Right lobe of liver (tissue), 6 donors: ENCODE data around the gene DAP. TPM values are rescaled to one million over a fixed set of nuclear protein-coding genes. Genes with fewer than 3 reads are reported as not detected.

Experiments used
- ATAC-seq, 4 donors: fragments of 200-7000 bp; cut with Tn5 transposase; one replicate each; pipeline ENCODE4 v1.9.1; 2020; ENCODE audit warnings: mild to moderate bottlenecking in 4 of 4, moderate library complexity in 4 of 4
- DNase-seq, 3 donors: peaks; one replicate each; pipeline ENCODE4 v3.0.0-alpha.2; 2020
- H3K27ac ChIP-seq, 3 donors: fragments of 200-600 bp; one replicate each; pipeline ENCODE4 v1.8.0; 2022
- H3K27me3 ChIP-seq, 2 donors: fragments of 200-600 bp; one replicate each; pipeline ENCODE4 v1.8.0; 2022
- H3K36me3 ChIP-seq, 4 donors: fragments of 200-600 bp; sonication (generic) in 1 of 4; one replicate each; pipeline versions ENCODE4 v1.5.1 to v1.8.0; 2017 to 2022; ENCODE audit warnings: control low read depth in 1 of 4
- H3K4me1 ChIP-seq, 4 donors: fragments of 200-600 bp; sonication (generic) in 1 of 4; one replicate each; pipeline versions ENCODE4 v1.5.1 to v1.8.0; 2017 to 2022; ENCODE audit warnings: control low read depth in 1 of 4
- H3K4me3 ChIP-seq, 3 donors: fragments of 200-600 bp; one replicate each; pipeline ENCODE4 v1.8.0; 2022
- H3K9me3 ChIP-seq, 4 donors: fragments of 200-600 bp; sonication (generic) in 1 of 4; one replicate each; pipeline versions ENCODE4 v1.5.1 to v1.8.0; 2017 to 2022; ENCODE audit warnings: control low read depth in 1 of 4
- CTCF ChIP-seq, 4 donors: fragments of 200-600 bp in 3 of 4; fragments of 450-650 bp in 1 of 4; IDR thresholded peaks; one replicate each; pipeline versions ENCODE4 v1.5.1 to v1.8.0; 2016 to 2022; ENCODE audit warnings: antibody characterized with exemption in 4 of 4, mild to moderate bottlenecking in 2 of 4
- POLR2A ChIP-seq: fragments of 450-650 bp; IDR thresholded peaks from one replicate; pipeline ENCODE4 v1.6.1; 2017; ENCODE audit warnings: antibody characterized with exemption, mild to moderate bottlenecking
- WGBS: methylation state at CpG from one replicate; pipeline ENCODE4 v1.1.6; 2018; ENCODE audit warnings: low coverage, low lambda C conversion rate; ENCODE audit not compliant: insufficient coverage; ENCODE audit errors: missing lambda C conversion rate; 5-methylcytosine and 5-hydroxymethylcytosine counted together
- intact Hi-C, 2 donors: fragments of 100-400 bp; cut with DNase I; formaldehyde crosslinking; loops; one replicate each; pipeline versions ENCODE4 v1.11.2 to v1.14.1; 2022
- total RNA-seq, 6 experiments: library from RNA; depleted of rRNA in 2 of 6; stranded (reverse); fragments of >200 nt in 2 of 6; fragmentation: NEBNext Ultra II Directional in 3 of 6; extraction: Animal tissue kit (Norgen Biotek cat#: 25700) in 3 of 6; gene quantifications; one replicate each; pipeline versions ENCODE4 v1.1.0 to v1.2.4, GENCODE V29; 2016 to 2023
- donor health status: DM: no; HTN: yes; CAD: no.
- donor health status: DM: no; HTN: no; CAD: no.
- donor health status: DM: no; HTN: no; CAD: no.
- donor health status: DM: no; HTN: yes; CAD: no.
- donor health status: DM: no; HTN: yes; CAD: no.

DAP gene
- total RNA-seq, 6 experiments from 2014 or later, result 97.0 to 126 (median 104) TPM

DNA sequence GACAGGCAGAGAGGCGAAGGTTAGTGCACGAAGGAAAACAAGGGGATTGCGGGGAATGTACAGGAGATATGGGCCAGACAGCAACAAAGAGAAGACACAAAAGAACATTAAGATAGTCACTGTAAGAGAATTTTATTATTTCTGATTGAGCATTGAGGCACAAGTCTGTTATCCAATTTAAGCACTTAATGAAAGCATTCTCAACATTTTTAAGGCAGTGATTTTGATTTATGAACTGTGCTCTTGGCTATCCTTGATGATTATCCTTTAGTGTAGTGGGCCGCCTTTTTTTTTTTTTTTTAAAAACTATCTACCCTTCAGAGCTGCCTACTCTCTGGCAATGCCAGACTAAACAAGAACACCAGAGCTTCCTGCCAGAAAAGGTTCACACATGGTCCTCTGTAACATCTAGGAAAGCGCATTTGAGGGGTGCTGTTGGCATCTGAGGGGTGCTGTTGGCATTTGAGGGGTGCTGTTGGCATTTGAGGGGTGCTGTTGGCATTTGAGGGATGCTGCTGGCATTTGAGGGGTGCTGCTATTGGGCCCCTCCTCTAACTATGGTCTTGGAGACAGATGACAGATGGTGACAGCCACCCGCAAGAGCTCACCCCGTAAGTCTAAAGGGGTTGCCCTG, 3.0 kb downstream of the DAP start:
- peaks cover 0 to 4% (median 0%) of the 10 kb centered on the region in 4 donors for H3K36me3 ChIP-seq
- intact Hi-C loops, result no loop called here
- TF ChIP-seq CTCF (IDR thresholded peaks at IDR 0.05), result no peak
- TF ChIP-seq POLR2A, result no peak
- DNase-seq, result no peak
- no peak overlapping the region for H3K4me3 ChIP-seq
- peak overlapping the region in 1 of 3 donors; percentile 100 for H3K27ac ChIP-seq
- WGBS, result 87% methylated on average over 5 of the region's 7 CpGs
- H3K9me3 ChIP-seq, result no peaks in the 10 kb centered on the region
- no peaks in the 10 kb centered on the region for H3K27me3 ChIP-seq
- peaks cover 0 to 40% (median 14%) of the 10 kb centered on the region in 4 donors for H3K4me1 ChIP-seq
- ATAC-seq, result no peak

GRCh38 chr5:10757043-10757442, 4.0 kb downstream of the DAP start:
- DNase-seq (peak in 1 of 3 donors; percentile 77), ATAC-seq (peak; percentile 21 to 47 (median 34))
- no peak overlapping the region for H3K4me3 ChIP-seq
- no peaks in the 10 kb centered on the region for H3K9me3 ChIP-seq
- intact Hi-C loops, result no loop called here
- 42% methylated on average over 8 of the region's 9 CpGs for WGBS
- peak overlapping the region in 2 of 3 donors; percentile 49 to 52 for H3K27ac ChIP-seq
- H3K36me3 ChIP-seq, result peaks cover 0 to 6% (median 2%) of the 10 kb centered on the region in 4 donors
- no peaks in the 10 kb centered on the region for H3K27me3 ChIP-seq
- H3K4me1 ChIP-seq, result peaks cover 0 to 34% (median 14%) of the 10 kb centered on the region in 4 donors
- TF ChIP-seq CTCF (IDR thresholded peaks at IDR 0.05) (no peak), POLR2A (no peak)

- DNase-seq (no peak), ATAC-seq (no peak)
- Histone ChIP-seq H3K9me3 (no peaks in the 10 kb centered on the region), H3K4me1 (peaks cover 0 to 34% (median 14%) of the 10 kb centered on the region in 4 donors), H3K36me3 (peaks cover 0 to 6% (median 2%) of the 10 kb centered on the region in 4 donors), H3K27ac (peak overlapping the region in 1 of 3 donors; percentile 52), H3K4me3 (no peak overlapping the region), H3K27me3 (no peaks in the 10 kb centered on the region)
- intact Hi-C loops, result no loop called here
- TF ChIP-seq CTCF (IDR thresholded peaks at IDR 0.05), result no peak
- no peak for TF ChIP-seq POLR2A
- WGBS, result 77% methylated on average over 2 of the region's 2 CpGs
Observed at GRCh38 chr5:10756549-10756948, 4.5 kb downstream of the DAP start.

DNA sequence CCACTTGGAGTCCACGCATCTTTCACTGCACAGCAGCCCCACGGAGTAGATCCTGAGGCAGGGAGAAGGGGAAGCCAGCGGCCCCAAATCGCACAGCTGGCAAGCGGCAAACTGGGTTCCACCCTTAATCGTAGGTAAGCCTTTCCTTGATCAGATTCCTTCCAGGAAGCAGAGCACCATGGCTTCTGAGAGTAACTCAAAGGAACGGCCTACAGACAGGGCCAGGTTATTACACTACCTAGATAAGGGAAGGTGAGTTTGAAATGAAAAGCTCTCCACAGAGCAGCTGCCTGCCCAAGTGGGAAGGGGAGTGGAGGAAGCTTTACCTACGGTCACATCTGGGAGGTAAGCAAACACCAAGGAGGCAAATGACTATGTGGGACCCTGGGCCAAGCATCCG, 7.9 kb downstream of the DAP start:
- peaks cover 0 to 37% (median 11%) of the 10 kb centered on the region in 4 donors for H3K4me1 ChIP-seq
- 86% methylated on average over 3 of the region's 9 CpGs for WGBS

More for the DNA sequence above, 7.9 kb downstream of the DAP start:
- peaks cover 0 to 6% (median 2%) of the 10 kb centered on the region in 4 donors for H3K36me3 ChIP-seq
- no peak overlapping the region for H3K27ac ChIP-seq
- intact Hi-C loops, result no loop called here
- TF ChIP-seq CTCF (IDR thresholded peaks at IDR 0.05), result no peak
- TF ChIP-seq POLR2A, result no peak
- H3K4me3 ChIP-seq, result no peak overlapping the region
- H3K27me3 ChIP-seq, result no peaks in the 10 kb centered on the region
- ATAC-seq (no peak), DNase-seq (no peak)
- no peaks in the 10 kb centered on the region for H3K9me3 ChIP-seq
